ENCODE data around the gene CHST6.
A peak's percentile ranks its signal among the peaks of the same experiment; 100 is the strongest.

The CHST6 gene

GRCh38 chr16:75502916-75503605, 7.8 kb upstream of the CHST6 start:
- no peak for DNase-seq

GRCh38 chr16:75501820-75502219, 6.6 kb upstream of the CHST6 start:
- peak; percentile 2 for DNase-seq

GRCh38 chr16:75501359-75501758, 6.1 kb upstream of the CHST6 start:
- DNase-seq = no peak

DNA sequence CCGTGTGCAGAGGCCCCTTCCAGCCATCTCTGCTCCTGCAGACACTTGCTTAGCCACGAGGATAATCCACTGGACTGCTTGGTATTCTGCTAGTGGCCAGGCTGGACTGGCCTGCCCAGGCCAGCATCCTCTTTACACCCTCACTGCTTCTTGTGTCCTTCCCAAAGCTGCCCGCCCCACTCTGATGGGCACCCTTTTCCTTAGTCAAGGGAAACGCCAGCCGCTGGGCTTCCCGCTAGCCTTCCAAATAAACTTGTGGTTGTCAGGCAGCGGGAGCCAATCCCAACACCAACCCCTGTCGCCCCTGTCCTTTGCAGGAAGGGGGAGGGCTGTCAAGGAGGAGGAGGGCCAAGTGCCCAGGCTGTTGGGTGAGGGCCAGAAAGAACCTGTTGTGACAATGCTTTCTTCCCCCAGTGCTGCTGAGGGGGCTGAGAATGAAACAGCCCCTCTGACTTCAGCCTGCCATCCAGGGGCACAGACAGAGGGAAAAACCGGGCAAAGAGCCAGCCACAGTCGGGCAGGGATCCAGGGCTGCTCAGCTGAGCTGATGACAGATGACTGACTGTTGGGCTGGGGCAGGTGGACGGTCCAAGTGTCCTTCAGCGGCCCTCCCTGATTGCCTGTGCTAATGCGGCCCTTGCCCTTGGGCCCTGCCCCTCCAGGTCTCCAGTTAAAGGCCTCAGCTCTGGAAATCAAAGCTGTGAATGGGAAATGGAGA, 3.5 kb upstream of the CHST6 start:
- peak; percentile 9 for DNase-seq

DNA sequence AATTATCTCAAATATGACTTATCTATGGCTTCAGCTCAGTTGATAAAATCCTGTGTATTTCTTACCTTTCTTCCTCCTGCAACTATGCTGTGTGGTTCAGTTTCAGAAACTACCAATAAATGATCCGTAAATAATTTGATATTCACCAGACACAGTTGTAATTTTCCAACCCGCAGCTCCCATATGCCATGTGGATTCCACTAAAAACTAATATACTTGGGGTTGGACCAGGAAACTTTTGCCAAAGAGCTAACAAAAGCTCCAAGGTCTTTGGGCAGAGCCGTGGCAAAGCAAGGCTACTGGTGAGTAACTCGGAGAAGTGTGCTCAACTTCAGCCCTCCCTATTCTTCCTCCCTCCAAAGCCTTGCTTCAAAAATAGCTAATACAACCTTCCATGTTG, 2.3 kb upstream of the CHST6 start:
- peak; percentile 72 for DNase-seq

DNA sequence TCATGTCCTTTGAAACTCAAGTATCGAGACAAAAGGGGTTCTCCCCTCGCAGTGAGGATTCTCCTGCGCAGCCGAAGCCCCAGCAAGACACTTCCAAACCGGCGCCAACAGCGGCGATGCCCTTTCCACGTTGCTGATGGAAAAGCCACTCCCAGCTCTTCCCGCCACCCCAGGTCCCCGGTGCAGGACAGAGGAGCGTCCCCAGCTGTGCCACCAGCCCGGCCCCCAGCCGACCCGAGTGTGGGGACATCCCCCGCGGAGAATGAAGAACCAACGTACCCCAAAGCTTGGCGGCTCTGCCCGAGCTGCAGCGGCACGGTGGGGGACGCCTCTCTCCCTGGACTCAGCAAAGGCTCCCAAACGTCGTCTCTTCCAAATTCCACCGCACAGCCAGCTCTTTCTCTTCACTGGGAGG, 573 bp downstream of the CHST6 start:
- no peak for DNase-seq

DNA sequence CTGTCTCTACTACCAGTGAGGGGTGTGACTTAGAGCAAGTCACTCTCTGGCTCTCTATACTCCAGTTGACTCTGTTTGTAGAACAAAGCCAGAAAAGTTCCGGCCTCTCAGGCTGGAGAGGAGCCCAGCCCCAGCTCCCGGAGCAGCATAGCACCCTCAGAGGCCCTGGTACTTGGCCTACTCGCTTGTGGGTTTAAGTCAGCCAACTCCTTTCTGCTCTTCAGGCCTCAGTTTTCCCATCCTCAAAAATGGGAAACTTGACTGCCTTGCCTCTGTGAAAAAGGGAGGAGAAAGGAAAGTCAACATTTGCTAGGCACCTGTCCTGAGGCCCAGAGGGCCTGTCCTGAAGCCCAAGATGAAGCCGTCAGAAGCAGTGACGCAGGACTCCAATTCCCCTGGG, 1.1 kb downstream of the CHST6 start:
- no peak for DNase-seq

DNA sequence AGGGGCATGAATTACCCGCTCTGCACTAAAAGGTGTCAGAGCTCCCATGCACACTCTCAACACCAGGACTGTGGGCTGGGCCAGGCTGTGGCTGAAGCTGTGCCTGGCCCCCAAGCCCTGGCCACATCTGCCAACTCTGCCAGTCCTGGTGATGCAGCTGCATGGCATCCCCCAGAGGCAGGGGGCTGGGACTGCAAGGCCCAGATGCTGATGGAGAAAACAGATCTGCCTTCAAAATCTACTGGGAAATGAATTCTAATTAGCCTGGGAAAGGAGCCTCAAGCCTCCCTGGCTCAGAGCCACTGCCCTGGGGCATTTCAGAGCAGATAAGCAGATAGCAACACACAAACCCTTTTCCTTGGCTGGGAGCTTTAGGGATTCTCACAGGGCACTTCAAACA, 3.4 kb downstream of the CHST6 start:
- peak; percentile 5 for DNase-seq

- DNase-seq = no peak
These were observed 6.9 kb downstream of the CHST6 start for GRCh38 chr16:75488322-75488721.

DNA sequence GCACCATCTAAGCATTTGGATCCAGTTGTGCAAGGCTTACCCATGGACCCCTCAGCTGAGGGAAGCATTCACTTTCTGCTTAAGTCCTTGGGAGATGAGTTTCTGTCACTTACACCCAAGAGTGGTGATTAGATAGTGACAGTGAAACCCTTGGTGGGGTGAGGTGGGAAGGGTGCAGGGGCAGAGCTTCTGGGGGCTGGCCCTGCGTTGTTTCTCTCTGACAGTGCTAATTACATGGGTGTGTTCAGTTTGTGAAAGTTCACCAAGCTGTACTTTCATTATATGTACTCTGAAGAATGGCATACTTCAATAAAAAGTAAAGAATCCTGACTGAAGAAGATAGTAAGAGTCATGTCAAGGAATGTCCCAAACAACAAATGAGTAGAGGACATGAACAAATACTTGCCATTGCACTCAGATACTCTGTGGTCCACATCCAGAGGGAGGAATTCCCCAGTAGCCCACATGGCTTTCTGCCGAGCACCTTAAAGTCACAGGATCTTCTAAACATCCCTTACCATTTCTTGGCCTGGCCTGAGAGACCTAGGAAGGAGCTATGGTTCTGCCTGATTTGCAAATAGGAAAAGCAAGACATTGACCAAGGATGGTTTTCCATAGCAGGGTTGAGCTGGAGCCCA, 8.4 kb downstream of the CHST6 start:
- DNase-seq = no peak

GRCh38 chr16:75486014-75486675, 9.1 kb downstream of the CHST6 start:
- no peak for DNase-seq

GRCh38 chr16:75485230-75486013, 9.8 kb downstream of the CHST6 start:
- DNase-seq = no peak

DNA sequence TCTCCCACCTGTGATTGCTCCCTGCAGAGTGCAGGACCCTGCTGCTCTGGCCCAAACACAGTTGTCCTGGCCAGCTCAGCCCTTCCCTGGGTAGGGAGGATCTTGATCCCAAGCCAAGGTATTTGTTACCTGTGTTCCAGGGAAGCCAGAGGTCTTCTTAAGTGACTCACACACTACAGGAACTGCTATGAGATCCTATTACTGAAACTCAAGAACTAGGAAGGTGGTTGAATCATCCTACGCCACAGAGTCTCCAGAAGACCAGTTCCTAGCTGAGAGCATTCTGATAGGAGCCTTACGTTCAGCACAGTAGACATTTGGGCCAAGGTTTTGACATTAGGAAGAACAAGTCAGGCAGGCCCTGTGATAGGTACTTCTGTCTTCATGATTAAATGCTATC, 12.0 kb downstream of the CHST6 start:
- DNase-seq = no peak

DNA sequence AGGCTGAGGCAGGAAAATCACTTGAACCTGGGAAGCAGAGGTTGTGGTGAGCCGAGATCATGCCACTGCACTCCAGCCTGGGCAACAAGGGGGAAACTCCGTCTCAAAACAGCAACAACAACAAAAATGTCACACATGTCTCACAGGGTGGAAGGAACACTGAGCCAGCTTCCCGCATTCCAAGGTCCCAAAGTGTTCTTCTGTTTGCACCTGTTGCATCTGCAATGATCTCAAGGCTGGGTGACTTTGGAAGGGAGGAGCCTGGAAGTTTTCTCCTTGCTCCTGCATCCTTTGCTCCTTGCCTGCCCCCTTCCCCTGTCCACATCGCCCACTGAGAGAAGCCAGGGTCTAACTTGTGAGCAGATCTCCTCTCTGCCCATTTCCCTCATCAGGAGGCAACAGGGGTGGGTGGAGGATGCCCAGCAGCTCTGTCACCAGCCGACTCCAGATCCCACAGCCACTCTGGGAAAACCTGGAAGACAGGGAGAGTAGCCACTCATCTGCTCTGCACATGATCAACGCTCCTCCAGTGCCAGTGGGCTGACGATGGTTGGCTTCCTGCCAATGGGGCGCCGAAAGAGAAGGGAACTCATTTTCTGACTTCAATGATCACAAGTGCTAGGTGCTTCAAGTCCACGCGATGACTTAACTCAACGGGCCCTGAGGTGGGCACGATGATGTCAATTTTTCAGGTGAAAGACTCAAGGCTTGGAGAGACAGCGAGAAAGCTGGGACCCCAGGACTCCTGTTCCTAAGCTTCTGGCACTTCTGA, 12.6 kb downstream of the CHST6 start:
- DNase-seq = no peak

DNA sequence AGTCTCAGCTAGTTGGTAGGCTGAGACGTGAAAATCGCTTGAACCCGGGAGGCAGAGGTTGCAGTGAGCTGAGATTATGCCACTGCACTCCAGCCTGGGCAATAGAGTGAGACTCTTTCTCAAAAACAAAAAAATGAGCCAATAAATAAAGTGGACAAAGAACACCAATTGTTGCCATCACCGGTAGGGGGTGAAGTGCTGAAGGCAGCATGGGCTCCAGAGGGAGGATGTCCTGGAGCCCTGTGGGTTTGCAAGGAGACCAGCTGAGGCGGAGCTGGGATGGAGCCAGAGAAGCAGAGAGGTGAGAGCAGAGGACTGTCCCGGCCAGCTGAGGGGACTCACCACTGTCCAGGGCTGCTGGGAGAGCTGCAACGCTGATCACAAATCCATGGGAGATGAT, 13.8 kb downstream of the CHST6 start:
- no peak for DNase-seq

GRCh38 chr16:75479421-75479990, 15.7 kb downstream of the CHST6 start:
- no peak for DNase-seq

DNA sequence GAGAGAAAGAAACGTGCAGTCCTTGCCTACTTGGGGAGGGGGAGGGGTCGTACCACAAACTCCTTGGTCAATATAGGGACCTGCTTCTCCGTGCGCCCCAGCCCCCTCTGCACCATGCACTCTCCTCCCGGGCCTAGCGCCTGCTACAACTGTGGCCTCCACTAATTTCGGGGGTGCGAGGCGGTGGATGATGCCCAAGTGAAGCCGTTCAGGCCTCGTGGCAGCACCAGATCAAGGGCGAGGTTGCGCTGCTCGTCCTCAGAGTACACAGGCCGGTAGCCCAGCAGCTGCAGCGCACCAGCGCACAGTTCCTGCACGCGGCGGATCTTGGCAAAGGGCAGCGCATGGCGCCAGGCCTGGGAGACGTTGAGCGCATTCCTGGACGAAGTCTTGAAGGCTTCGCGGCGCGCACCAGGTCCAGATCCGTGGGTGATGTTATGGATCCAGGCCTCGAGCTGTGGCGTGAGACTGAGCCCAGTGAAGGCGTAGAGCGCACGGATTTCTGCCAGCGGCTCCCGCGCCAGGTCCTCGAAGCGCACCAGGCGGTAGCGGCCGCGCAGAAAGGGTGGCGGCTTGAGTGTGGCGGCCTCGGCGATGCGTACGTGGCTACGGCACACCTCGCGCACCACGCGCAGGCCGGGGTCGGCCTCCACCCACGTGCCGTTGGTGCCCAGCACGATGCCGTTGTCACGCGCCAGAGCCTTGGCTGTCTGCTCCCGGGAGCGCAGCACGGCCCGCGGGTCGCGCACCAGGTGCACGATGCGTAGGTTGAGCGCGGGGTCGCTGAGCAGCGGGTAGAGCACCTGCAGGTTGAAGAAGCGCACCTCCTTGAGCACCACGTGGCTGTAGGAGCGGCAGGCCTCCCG, 16.5 kb downstream of the CHST6 start:
- DNase-seq = no peak

DNA sequence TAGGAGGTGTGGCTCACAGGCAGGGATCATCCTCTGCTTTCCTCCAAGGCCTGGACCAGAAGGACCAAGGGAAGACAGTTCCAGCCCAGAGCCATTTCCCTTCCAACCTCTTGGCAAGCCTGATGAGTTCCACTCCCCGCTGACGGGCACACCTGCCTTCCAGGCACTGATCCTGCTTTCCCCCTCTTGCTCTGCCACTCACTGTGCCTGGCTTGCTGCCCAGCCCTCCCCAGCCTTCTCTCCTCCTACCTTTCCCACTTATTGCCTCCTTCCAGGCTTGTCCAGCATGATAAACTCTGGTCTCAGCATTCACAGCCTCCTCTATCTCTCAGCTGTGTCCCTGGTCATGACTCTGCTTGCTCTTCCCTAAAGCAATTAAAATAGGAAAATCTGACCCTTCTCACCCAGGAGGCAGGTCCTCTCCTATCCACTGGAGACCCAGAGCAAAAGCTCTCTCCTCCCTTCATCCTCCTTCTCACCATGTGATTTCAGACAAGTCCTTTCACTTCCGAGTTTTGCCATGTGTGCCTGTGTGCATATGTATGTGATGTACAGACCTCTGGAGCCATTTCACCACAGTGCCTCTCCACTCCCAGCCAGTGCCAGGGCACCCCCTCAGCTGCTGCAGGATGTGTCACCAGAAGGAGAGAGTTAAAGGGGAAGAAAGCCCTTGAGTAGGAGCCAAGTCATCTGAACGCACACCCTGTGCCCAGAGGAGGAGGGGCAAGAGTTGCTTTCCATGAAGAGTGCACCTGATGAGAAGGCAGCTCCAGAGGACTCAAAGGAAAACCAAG, 17.4 kb downstream of the CHST6 start:
- DNase-seq = no peak

DNA sequence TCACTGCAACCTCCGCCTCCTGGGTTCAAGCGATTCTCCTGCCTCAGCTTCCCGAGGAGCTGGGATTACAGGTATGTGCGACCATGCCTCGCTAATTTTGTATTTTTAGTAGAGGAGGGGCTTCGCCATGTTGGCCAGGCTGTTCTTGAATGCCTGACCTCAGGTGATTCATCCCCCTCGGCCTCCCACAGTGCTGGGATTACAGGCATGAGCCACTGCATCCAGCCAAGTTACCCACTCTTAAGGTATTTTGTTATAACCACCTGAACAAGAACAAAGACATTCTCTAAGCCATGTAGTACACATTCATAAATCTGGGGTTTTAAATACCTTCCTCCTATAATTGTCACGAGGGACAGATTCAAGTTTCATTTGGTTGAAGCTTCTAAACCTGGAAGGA, 18.4 kb downstream of the CHST6 start:
- DNase-seq = no peak

GRCh38 chr16:75475420-75475847, 19.8 kb downstream of the CHST6 start:
- no peak for DNase-seq
